Islet of Langerhans (tissue), 1 donor: ENCODE measurements around the gene DCBLD2.
A peak's percentile ranks its signal among the peaks of the same experiment; 100 is the strongest.

Experiments used
- FAIRE-seq: peaks from one replicate; lab custom pipeline; 2011; peaks lifted over from hg19 to GRCh38; lab: Jason Lieb, UNC

DCBLD2 gene

GRCh38 chr3:98766924-98767323 is 134.6 kb downstream of the DCBLD2 start:
- no peak for FAIRE-seq

- no peak for FAIRE-seq
Observed at GRCh38 chr3:98765721-98766120, 135.8 kb downstream of the DCBLD2 start.

- no peak for FAIRE-seq
Observed at GRCh38 chr3:98764472-98764884, 137.0 kb downstream of the DCBLD2 start.

- no peak for FAIRE-seq
Observed at GRCh38 chr3:98763819-98764418, 137.6 kb downstream of the DCBLD2 start.

- no peak for FAIRE-seq
Observed at GRCh38 chr3:98763076-98763475, 138.4 kb downstream of the DCBLD2 start, which contains the start of gene ST3GAL6. Gene ST3GAL6 (plus strand): TSS chr3:98763340. CDS start chr3:98768441, 5,101 bp downstream.

- no peak for FAIRE-seq
Observed at GRCh38 chr3:98761643-98762229, 139.8 kb downstream of the DCBLD2 start.

GRCh38 chr3:98759629-98760028 is 141.9 kb downstream of the DCBLD2 start:
- no peak for FAIRE-seq

GRCh38 chr3:98755601-98756000 is 145.9 kb downstream of the DCBLD2 start:
- no peak for FAIRE-seq

GRCh38 chr3:98754483-98754882 is 147.0 kb downstream of the DCBLD2 start:
- peak; percentile 30 for FAIRE-seq

GRCh38 chr3:98750276-98750919 is 151.1 kb downstream of the DCBLD2 start:
- FAIRE-seq = no peak

GRCh38 chr3:98746882-98747281 is 154.6 kb downstream of the DCBLD2 start:
- FAIRE-seq = no peak

GRCh38 chr3:98746122-98746521 is 155.4 kb downstream of the DCBLD2 start:
- FAIRE-seq = no peak
